ENCODE data around the gene RAB5IF. TPM values are rescaled to one million over a fixed set of nuclear protein-coding genes. Genes with fewer than 3 reads are reported as not detected.

The RAB5IF gene
- polyA plus RNA-seq, 1 donor from 2014 or later, result 205 TPM

DNA sequence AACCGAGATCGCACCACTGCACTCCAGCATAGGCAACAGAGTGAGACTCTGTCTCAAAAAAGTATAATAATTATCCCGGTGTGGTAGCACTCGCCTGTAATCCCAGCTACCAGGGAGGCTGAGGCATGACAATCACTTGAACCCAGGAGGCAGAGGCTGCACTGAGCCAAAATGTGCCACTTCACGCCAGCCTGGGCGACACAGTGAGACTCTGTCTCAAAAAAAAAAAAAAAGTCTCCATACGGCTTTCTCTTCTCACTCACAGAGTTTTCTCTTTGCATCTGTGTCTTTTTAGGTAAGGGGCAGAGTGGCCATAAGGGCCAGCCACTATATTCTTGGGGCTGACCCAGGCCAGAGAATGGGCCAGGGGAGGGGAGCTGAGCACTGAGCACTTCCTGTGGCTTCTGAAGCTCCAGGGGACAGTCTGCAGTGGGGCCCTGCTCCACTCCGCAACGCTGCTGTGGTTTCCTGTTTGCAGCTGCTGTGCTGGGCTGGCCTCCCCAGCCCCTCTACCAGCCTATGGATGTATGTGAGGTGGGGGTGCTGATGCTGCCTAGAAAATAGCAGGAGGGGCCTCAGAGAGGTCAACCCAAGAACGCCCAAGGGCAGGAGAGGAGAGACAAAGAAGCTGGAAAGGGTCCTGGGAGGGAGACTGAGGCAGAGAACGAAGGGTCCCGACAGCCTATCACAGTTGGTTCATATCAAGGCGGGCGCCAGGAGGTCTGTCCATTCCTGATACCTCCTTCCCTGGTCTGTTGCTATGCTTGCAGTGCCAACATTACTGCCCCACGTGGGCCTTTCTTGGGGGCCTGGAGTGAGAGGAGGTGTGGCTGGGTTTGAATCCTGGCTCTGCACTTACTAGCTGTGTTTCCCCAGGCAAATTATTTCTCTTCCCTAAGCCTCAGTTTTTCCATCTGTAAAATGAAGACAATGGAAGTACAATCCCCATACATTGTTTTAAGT, 24.4 kb downstream of the RAB5IF start:
- no peak overlapping the region for H3K27ac ChIP-seq (ENCODE audit: low read length)
- H3K79me2 ChIP-seq (replicated peaks; ENCODE audit: insufficient read depth, low read length), result no peaks in the 10 kb centered on the region
- no peaks in the 10 kb centered on the region for H3K27me3 ChIP-seq (ENCODE audit: insufficient read depth, low read depth, low read length)
- TF ChIP-seq, protein P1, sequence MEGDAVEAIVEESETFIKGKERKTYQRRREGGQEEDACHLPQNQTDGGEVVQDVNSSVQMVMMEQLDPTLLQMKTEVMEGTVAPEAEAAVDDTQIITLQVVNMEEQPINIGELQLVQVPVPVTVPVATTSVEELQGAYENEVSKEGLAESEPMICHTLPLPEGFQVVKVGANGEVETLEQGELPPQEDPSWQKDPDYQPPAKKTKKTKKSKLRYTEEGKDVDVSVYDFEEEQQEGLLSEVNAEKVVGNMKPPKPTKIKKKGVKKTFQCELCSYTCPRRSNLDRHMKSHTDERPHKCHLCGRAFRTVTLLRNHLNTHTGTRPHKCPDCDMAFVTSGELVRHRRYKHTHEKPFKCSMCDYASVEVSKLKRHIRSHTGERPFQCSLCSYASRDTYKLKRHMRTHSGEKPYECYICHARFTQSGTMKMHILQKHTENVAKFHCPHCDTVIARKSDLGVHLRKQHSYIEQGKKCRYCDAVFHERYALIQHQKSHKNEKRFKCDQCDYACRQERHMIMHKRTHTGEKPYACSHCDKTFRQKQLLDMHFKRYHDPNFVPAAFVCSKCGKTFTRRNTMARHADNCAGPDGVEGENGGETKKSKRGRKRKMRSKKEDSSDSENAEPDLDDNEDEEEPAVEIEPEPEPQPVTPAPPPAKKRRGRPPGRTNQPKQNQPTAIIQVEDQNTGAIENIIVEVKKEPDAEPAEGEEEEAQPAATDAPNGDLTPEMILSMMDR (IDR thresholded peaks at IDR 0.05; ENCODE audit: poor library complexity, severe bottlenecking), result no peak
- TF ChIP-seq, protein P2, sequence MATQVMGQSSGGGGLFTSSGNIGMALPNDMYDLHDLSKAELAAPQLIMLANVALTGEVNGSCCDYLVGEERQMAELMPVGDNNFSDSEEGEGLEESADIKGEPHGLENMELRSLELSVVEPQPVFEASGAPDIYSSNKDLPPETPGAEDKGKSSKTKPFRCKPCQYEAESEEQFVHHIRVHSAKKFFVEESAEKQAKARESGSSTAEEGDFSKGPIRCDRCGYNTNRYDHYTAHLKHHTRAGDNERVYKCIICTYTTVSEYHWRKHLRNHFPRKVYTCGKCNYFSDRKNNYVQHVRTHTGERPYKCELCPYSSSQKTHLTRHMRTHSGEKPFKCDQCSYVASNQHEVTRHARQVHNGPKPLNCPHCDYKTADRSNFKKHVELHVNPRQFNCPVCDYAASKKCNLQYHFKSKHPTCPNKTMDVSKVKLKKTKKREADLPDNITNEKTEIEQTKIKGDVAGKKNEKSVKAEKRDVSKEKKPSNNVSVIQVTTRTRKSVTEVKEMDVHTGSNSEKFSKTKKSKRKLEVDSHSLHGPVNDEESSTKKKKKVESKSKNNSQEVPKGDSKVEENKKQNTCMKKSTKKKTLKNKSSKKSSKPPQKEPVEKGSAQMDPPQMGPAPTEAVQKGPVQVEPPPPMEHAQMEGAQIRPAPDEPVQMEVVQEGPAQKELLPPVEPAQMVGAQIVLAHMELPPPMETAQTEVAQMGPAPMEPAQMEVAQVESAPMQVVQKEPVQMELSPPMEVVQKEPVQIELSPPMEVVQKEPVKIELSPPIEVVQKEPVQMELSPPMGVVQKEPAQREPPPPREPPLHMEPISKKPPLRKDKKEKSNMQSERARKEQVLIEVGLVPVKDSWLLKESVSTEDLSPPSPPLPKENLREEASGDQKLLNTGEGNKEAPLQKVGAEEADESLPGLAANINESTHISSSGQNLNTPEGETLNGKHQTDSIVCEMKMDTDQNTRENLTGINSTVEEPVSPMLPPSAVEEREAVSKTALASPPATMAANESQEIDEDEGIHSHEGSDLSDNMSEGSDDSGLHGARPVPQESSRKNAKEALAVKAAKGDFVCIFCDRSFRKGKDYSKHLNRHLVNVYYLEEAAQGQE (IDR thresholded peaks at IDR 0.05; ENCODE audit: borderline replicate concordance), result no peak
- no peak for TF ChIP-seq EP300 (conservative IDR thresholded peaks at IDR 0.05; ENCODE audit: poor library complexity, severe bottlenecking)
- no peak for TF ChIP-seq POLR2AphosphoS5 (IDR thresholded peaks at IDR 0.05)
- no peak for TF ChIP-seq TAF1 (IDR thresholded peaks at IDR 0.05; ENCODE audit: low read depth)
- TF ChIP-seq SMC3 (conservative IDR thresholded peaks at IDR 0.05; ENCODE audit: poor library complexity), result no peak
- no peak for TF ChIP-seq EZH2 (IDR thresholded peaks at IDR 0.05; ENCODE audit: borderline replicate concordance, insufficient read depth, low read length, poor library complexity, severe bottlenecking)
- TF ChIP-seq MXI1 (conservative IDR thresholded peaks at IDR 0.05; ENCODE audit: poor library complexity, severe bottlenecking), result no peak
- no peak for TF ChIP-seq RAD21 (conservative IDR thresholded peaks at IDR 0.05)
- no peaks in the 10 kb centered on the region for H3K9me3 ChIP-seq (ENCODE audit: low read length)
- no peak overlapping the region for H3K4me3 ChIP-seq (ENCODE audit: low read length)
- no peaks in the 10 kb centered on the region for H3K36me3 ChIP-seq (ENCODE audit: insufficient read depth, low read length)
- no peaks in the 10 kb centered on the region for H3F3A ChIP-seq (ENCODE audit: insufficient read depth, low read length, poor library complexity, severe bottlenecking)
- H3K4me2 ChIP-seq (ENCODE audit: low read length), result no peak overlapping the region
- H2AFZ ChIP-seq (ENCODE audit: low read depth, low read length), result no peak overlapping the region
- no peaks in the 10 kb centered on the region for H4K20me1 ChIP-seq (ENCODE audit: insufficient read depth)
- H3K9me2 ChIP-seq (ENCODE audit: insufficient read depth, low read length), result no peaks in the 10 kb centered on the region
- H3K9ac ChIP-seq (ENCODE audit: low read length), result no peak overlapping the region

GRCh38 chr20:36631646-36632045, 26.1 kb downstream of the RAB5IF start:
- no peak overlapping the region for H3K4me2 ChIP-seq (ENCODE audit: low read length)
- no peak overlapping the region for H3K4me3 ChIP-seq (ENCODE audit: low read length)
- no peaks in the 10 kb centered on the region for H3K9me2 ChIP-seq (ENCODE audit: insufficient read depth, low read length)
- no peaks in the 10 kb centered on the region for H3K9me3 ChIP-seq (ENCODE audit: low read length)
- no peaks in the 10 kb centered on the region for H3K79me2 ChIP-seq (replicated peaks; ENCODE audit: insufficient read depth, low read length)
- H3F3A ChIP-seq (ENCODE audit: insufficient read depth, low read length, poor library complexity, severe bottlenecking), result no peaks in the 10 kb centered on the region
- H3K27me3 ChIP-seq (ENCODE audit: insufficient read depth, low read depth, low read length), result no peaks in the 10 kb centered on the region
- H3K36me3 ChIP-seq (ENCODE audit: insufficient read depth, low read length), result no peaks in the 10 kb centered on the region
- no peak overlapping the region for H3K27ac ChIP-seq (ENCODE audit: low read length)
- TF ChIP-seq RAD21 (conservative IDR thresholded peaks at IDR 0.05) (no peak), MXI1 (conservative IDR thresholded peaks at IDR 0.05; ENCODE audit: poor library complexity, severe bottlenecking) (no peak), SMC3 (conservative IDR thresholded peaks at IDR 0.05; ENCODE audit: poor library complexity) (no peak), EZH2 (IDR thresholded peaks at IDR 0.05; ENCODE audit: borderline replicate concordance, insufficient read depth, low read length, poor library complexity, severe bottlenecking) (no peak), TAF1 (IDR thresholded peaks at IDR 0.05; ENCODE audit: low read depth) (no peak), EP300 (conservative IDR thresholded peaks at IDR 0.05; ENCODE audit: poor library complexity, severe bottlenecking) (no peak), POLR2AphosphoS5 (IDR thresholded peaks at IDR 0.05) (no peak)
- TF ChIP-seq, protein P1 (IDR thresholded peaks at IDR 0.05; ENCODE audit: poor library complexity, severe bottlenecking), result no peak
- TF ChIP-seq, protein P2 (IDR thresholded peaks at IDR 0.05; ENCODE audit: borderline replicate concordance), result no peak
- no peaks in the 10 kb centered on the region for H4K20me1 ChIP-seq (ENCODE audit: insufficient read depth)
- no peak overlapping the region for H2AFZ ChIP-seq (ENCODE audit: low read depth, low read length)
- H3K9ac ChIP-seq (ENCODE audit: low read length), result no peak overlapping the region
